CD14-positive monocyte (primary cell): Measurements from ENCODE around the gene PANK2. TPM values are rescaled to one million over a fixed set of nuclear protein-coding genes. Genes with fewer than 3 reads are reported as not detected.

ENCODE experiments used
- DNase-seq, 3 donors: peaks; one replicate each; pipeline ENCODE4 v3.0.0-alpha.2; 2011 to 2022
- H2AFZ ChIP-seq: 2 replicates; pipeline ENCODE4 v1.6.0; 2012; ENCODE audit warnings: mild to moderate bottlenecking, low read depth, low read length, inconsistent platforms; ENCODE audit not compliant: insufficient read depth, poor library complexity, severe bottlenecking
- H3K27ac ChIP-seq, 2 donors: 1 replicate in 1 of 2; 2 replicates in 1 of 2; pipeline ENCODE4 v1.5.1; 2012 to 2013; ENCODE audit warnings: low read length in 2 of 2, control low read depth in 1 of 2, inconsistent platforms in 1 of 2, low read depth in 1 of 2, mild to moderate bottlenecking in 1 of 2
- H3K27me3 ChIP-seq, 2 donors: one replicate each; pipeline versions ENCODE4 v1.6.0 to v1.6.1; 2011 to 2013; ENCODE audit warnings: low read length in 2 of 2; ENCODE audit not compliant: control insufficient read depth in 2 of 2, insufficient read depth in 2 of 2
- H3K36me3 ChIP-seq, 2 donors: replicated peaks in 1 of 2; 1 replicate in 1 of 2; 2 replicates in 1 of 2; pipeline versions ENCODE4 v1.5.1 to v1.6.1; 2012 to 2013; ENCODE audit warnings: low read length in 2 of 2, control low read depth in 1 of 2, inconsistent platforms in 1 of 2, mild to moderate bottlenecking in 1 of 2; ENCODE audit not compliant: insufficient read depth in 2 of 2, control insufficient read depth in 1 of 2
- H3K4me1 ChIP-seq, 2 donors: 1 replicate in 1 of 2; 2 replicates in 1 of 2; pipeline versions ENCODE4 v1.5.1 to v1.6.1; 2012 to 2013; ENCODE audit warnings: low read length in 2 of 2, control low read depth in 1 of 2, inconsistent platforms in 1 of 2, mild to moderate bottlenecking in 1 of 2, moderate library complexity in 1 of 2; ENCODE audit not compliant: insufficient read depth in 2 of 2, control insufficient read depth in 1 of 2
- H3K4me2 ChIP-seq: replicated peaks from 2 replicates; pipeline ENCODE3; 2012; ENCODE audit warnings: low read length, moderate library complexity, mild to moderate bottlenecking; ENCODE audit not compliant: poor library complexity, severe bottlenecking; ENCODE audit errors: extremely low read depth
- H3K4me3 ChIP-seq, 3 experiments: fragments of 200-600 bp in 1 of 3; sonication (generic) in 1 of 3; replicated peaks in 1 of 3; 1 replicate in 2 of 3; 2 replicates in 1 of 3; pipeline ENCODE4 v1.5.1; 2011 to 2013; ENCODE audit warnings: low read length in 3 of 3, mild to moderate bottlenecking in 3 of 3, control low read depth in 2 of 3, low read depth in 2 of 3, inconsistent platforms in 1 of 3, moderate library complexity in 1 of 3
- H3K79me2 ChIP-seq: 2 replicates; pipeline ENCODE4 v1.6.0; 2012; ENCODE audit warnings: mild to moderate bottlenecking, control low read depth, inconsistent platforms, low read length, moderate library complexity; ENCODE audit not compliant: insufficient read depth
- H3K9ac ChIP-seq: 2 replicates; pipeline ENCODE4 v1.6.0; 2017; ENCODE audit warnings: low read length, mild to moderate bottlenecking; ENCODE audit not compliant: insufficient read depth, poor library complexity, severe bottlenecking
- H3K9me3 ChIP-seq, 2 donors: replicated peaks in 1 of 2; 1 replicate in 1 of 2; 2 replicates in 1 of 2; pipeline versions ENCODE4 v1.5.1 to v1.6.1; 2012 to 2013; ENCODE audit warnings: low read length in 2 of 2, control low read depth in 1 of 2; ENCODE audit not compliant: control insufficient read depth in 1 of 2, insufficient read depth in 1 of 2
- H4K20me1 ChIP-seq: 2 replicates; pipeline ENCODE4 v1.6.0; 2012; ENCODE audit warnings: mild to moderate bottlenecking, low read length, control low read depth, moderate library complexity; ENCODE audit not compliant: insufficient read depth
- H3K27ac Mint-ChIP-seq, 7 donors: one replicate each; pipeline ENCODE4 v1.8.0; 2020; ENCODE audit warnings: mild to moderate bottlenecking in 7 of 7, mixed read lengths in 7 of 7, moderate library complexity in 6 of 7, inconsistent platforms in 2 of 7
- H3K27me3 Mint-ChIP-seq, 3 donors: one replicate each; pipeline ENCODE4 v1.8.0; 2021 to 2022; ENCODE audit warnings: low read depth in 3 of 3, mild to moderate bottlenecking in 3 of 3, mixed read lengths in 3 of 3, moderate library complexity in 3 of 3, inconsistent platforms in 1 of 3
- H3K36me3 Mint-ChIP-seq, 2 donors: one replicate each; pipeline ENCODE4 v1.8.0; 2020; ENCODE audit warnings: mixed read lengths in 2 of 2, inconsistent platforms in 1 of 2, mild to moderate bottlenecking in 1 of 2
- H3K4me1 Mint-ChIP-seq: one replicate; pipeline ENCODE4 v1.8.0; 2020; ENCODE audit warnings: mild to moderate bottlenecking, mixed read lengths
- H3K4me3 Mint-ChIP-seq, 2 donors: one replicate each; pipeline ENCODE4 v1.8.0; 2020; ENCODE audit warnings: mild to moderate bottlenecking in 2 of 2, mixed read lengths in 2 of 2, moderate library complexity in 1 of 2
- H3K9me3 Mint-ChIP-seq, 7 donors: one replicate each; pipeline ENCODE4 v1.8.0; 2020 to 2022; ENCODE audit warnings: mixed read lengths in 7 of 7, mild to moderate bottlenecking in 6 of 7, moderate library complexity in 6 of 7, inconsistent platforms in 2 of 7
- whole genome bisulfite sequencing: methylation state at CpG from one replicate; pipeline ENCODE4 v1.1.5; 2013; ENCODE audit warnings: missing lambda C conversion rate; ENCODE audit not compliant: insufficient coverage; 5-methylcytosine and 5-hydroxymethylcytosine counted together
- intact Hi-C, 2 donors: fragments of 100-400 bp; cut with micrococcal nuclease; formaldehyde crosslinking; loops; one replicate each; pipeline versions ENCODE4 v1.15.0 to v1.15.1; 2023
- polyA plus RNA-seq, 3 donors: library from polyadenylated mRNA; depleted of rRNA in 1 of 3; unstranded in 2 of 3; stranded (reverse) in 1 of 3; fragments of 300-500 nt in 2 of 3; fragments of >200 nt in 1 of 3; fragmentation: Illumina TruSeq in 2 of 3; gene quantifications; 1 replicate in 2 of 3; 2 replicates in 1 of 3; pipeline ENCODE4 v1.2.3, GENCODE V29; 2012 to 2021
- TF ChIP-seq, protein P1 (sequence below): fragments of 200-600 bp; IDR thresholded peaks from one replicate; pipeline ENCODE4 v1.8.0; 2022; ENCODE audit warnings: antibody characterized with exemption, mild to moderate bottlenecking

Gene PANK2
- polyA plus RNA-seq, 3 donors: 36.8 to 65.7 (median 48.0) TPM

DNA sequence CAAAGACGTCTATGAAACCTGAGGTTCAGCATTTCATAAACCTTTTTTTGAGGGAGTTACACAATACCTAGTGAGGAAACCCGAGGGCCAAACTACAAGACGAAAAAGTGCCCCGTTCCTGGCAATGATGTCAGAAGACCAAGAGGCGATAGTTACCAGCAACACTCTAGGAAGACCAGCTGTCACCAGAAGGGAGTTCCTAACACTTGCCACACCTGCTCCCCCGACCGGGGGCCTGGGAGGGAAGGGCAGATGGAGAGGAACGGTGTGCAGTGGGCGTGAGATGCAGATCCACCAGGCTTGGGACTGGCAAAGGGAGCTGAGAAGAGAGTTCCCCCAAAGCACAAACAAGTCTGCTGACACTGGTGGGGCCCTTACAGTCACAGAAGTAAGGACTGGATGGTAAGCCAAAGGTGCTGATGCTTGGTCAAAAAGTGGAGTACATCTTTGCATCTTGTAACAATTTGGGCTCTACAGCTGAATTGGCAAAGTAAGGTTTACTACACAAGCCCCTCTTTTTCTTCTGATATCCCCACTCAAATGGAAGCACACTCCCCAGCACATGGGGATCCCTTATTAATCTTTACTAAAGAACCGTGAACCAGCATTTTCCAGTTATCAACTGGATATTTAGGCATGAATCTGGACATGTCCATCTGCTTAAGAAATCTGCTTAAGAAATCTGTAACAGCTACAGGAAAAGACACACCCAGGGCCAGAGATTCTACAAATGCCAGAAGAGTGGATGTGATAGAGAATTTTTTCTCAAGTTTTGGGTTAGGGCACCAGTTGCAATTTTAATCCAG is 38.5 kb downstream of the PANK2 start:
- 8% methylated on average over 5 of the region's 10 CpGs for WGBS
- Mint-ChIP-seq H3K9me3 (no peaks in the 10 kb centered on the region), H3K36me3 (peaks cover 29 to 50% of the 10 kb centered on the region in 2 donors), H3K27ac (peak overlapping the region; percentile 82 to 94 (median 89)), H3K27me3 (peaks cover 0 to 3% (median 0%) of the 10 kb centered on the region in 3 donors), H3K4me1 (peaks cover 95% of the 10 kb centered on the region), H3K4me3 (peak overlapping the region; percentile 6 to 75)
- Histone ChIP-seq H3K9ac (peak overlapping the region; percentile 5), H3K4me3 (peak overlapping the region in 1 of 3 experiments; percentile 54), H3K36me3 (peaks cover 18 to 37% of the 10 kb centered on the region in 2 donors), H3K4me1 (peaks cover 90 to 97% of the 10 kb centered on the region in 2 donors), H2AFZ (no peak overlapping the region), H3K79me2 (peaks cover 69% of the 10 kb centered on the region), H3K4me2 (peak overlapping the region; percentile 66), H4K20me1 (peaks cover 68% of the 10 kb centered on the region), H3K27ac (peak overlapping the region; percentile 72 to 84), H3K9me3 (no peaks in the 10 kb centered on the region), H3K27me3 (no peaks in the 10 kb centered on the region)
- intact Hi-C loops: loop anchor here (5.0 to 10.0 kb wide), 3 partner anchors 35 to 167 kb away; no protein-coding TSS in a partner anchor
- TF ChIP-seq, protein P1, sequence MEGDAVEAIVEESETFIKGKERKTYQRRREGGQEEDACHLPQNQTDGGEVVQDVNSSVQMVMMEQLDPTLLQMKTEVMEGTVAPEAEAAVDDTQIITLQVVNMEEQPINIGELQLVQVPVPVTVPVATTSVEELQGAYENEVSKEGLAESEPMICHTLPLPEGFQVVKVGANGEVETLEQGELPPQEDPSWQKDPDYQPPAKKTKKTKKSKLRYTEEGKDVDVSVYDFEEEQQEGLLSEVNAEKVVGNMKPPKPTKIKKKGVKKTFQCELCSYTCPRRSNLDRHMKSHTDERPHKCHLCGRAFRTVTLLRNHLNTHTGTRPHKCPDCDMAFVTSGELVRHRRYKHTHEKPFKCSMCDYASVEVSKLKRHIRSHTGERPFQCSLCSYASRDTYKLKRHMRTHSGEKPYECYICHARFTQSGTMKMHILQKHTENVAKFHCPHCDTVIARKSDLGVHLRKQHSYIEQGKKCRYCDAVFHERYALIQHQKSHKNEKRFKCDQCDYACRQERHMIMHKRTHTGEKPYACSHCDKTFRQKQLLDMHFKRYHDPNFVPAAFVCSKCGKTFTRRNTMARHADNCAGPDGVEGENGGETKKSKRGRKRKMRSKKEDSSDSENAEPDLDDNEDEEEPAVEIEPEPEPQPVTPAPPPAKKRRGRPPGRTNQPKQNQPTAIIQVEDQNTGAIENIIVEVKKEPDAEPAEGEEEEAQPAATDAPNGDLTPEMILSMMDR: no peak
- peak; percentile 66 to 79 (median 76) for DNase-seq

DNA sequence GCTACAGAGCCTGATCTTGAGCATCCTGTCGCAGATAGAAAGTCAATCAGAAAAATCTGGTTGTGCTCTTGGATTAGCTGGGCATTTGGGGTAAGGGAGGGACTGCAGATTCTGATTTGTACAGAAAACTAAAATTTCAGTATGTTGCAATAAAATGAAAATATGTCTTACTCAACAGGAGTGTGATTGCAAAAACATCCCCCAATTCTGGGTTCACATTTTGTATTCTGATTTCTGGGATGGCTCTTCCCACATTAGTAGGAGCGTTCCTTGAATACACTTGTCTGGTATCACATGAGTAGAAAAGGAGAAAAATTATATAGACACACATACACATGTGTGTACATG is 40.5 kb downstream of the PANK2 start:
- peaks cover 0 to 1% (median 0%) of the 10 kb centered on the region in 3 donors for H3K27me3 Mint-ChIP-seq
- H3K9me3 ChIP-seq: no peaks in the 10 kb centered on the region
- H3K4me2 ChIP-seq: peak overlapping the region; percentile 51
- H3K4me1 ChIP-seq: peaks cover 83 to 93% of the 10 kb centered on the region in 2 donors
- H3K4me3 Mint-ChIP-seq: no peak overlapping the region
- H3K27ac Mint-ChIP-seq: peak overlapping the region; percentile 75 to 91 (median 89)
- H3K79me2 ChIP-seq: peaks cover 53% of the 10 kb centered on the region
- H3K4me1 Mint-ChIP-seq: peaks cover 92% of the 10 kb centered on the region
- peak overlapping the region; percentile 72 to 84 for H3K27ac ChIP-seq
- H3K4me3 ChIP-seq: peak overlapping the region in 1 of 3 experiments; percentile 38
- intact Hi-C loops: loop anchor here (5.0 to 10.0 kb wide), 3 partner anchors 37 to 165 kb away; no protein-coding TSS in a partner anchor
- no peaks in the 10 kb centered on the region for H3K9me3 Mint-ChIP-seq
- no peaks in the 10 kb centered on the region for H3K27me3 ChIP-seq
- peaks cover 14 to 34% of the 10 kb centered on the region in 2 donors for H3K36me3 ChIP-seq
- H4K20me1 ChIP-seq: peaks cover 49% of the 10 kb centered on the region
- H2AFZ ChIP-seq: no peak overlapping the region
- WGBS: no CpG with 5 or more reads among the region's 2 CpGs
- TF ChIP-seq, protein P1: no peak
- peak in 2 of 3 donors; percentile 29 to 32 for DNase-seq
- peak overlapping the region; percentile 28 for H3K9ac ChIP-seq
- peaks cover 26 to 49% of the 10 kb centered on the region in 2 donors for H3K36me3 Mint-ChIP-seq
